NCI-H128 (cell line): ENCODE results near the gene NPBWR2.
"Not testable (repeated sequence)": the region's sequence is repeated elsewhere in the genome, so short reads cannot be mapped to it uniquely, and the experiment has no call there.

ENCODE experiments used
- DNase-seq: peaks from one replicate; lab custom pipeline; 2025; ENCODE audit not compliant: unreplicated experiment; lab: John Stamatoyannopoulos, UW

Gene NPBWR2

DNA sequence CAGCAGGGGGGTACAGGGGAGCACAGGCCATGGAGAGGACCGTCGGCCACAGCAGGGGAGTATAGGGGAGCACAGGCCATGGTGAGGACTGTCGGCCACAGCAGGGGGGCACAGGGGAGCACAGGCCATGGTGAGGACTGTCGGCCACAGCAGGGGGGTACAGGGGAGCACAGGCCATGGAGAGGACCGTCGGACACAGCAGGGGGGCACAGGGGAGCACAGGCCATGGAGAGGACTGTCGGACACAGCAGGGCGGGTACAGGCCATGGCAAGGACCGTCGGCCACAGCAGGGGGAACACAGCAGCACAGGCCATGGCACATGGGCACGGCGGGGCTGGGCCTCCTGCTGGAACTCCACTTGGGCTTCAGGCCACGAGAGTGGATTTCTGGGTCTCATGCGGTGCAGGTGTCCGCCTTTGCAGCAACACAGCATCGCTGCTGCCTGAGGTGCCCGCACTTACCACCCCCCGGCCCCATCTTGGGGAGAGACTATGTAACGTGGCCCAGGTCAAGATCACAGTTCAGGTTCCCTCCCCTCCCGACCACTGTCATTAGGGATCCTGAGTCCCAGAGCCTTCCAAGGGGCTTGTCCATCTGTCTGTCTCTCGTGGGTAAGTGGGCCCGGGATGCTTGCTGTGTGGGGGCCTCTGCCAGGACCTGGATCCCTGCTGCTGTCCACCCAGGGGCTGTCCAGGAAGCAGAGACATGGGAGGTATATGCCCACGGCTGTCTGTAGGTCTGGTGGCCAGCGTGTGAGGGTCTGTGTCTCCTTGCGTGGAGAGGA lies 2.5 kb downstream of the NPBWR2 start:
- DNase-seq = no peak

DNA sequence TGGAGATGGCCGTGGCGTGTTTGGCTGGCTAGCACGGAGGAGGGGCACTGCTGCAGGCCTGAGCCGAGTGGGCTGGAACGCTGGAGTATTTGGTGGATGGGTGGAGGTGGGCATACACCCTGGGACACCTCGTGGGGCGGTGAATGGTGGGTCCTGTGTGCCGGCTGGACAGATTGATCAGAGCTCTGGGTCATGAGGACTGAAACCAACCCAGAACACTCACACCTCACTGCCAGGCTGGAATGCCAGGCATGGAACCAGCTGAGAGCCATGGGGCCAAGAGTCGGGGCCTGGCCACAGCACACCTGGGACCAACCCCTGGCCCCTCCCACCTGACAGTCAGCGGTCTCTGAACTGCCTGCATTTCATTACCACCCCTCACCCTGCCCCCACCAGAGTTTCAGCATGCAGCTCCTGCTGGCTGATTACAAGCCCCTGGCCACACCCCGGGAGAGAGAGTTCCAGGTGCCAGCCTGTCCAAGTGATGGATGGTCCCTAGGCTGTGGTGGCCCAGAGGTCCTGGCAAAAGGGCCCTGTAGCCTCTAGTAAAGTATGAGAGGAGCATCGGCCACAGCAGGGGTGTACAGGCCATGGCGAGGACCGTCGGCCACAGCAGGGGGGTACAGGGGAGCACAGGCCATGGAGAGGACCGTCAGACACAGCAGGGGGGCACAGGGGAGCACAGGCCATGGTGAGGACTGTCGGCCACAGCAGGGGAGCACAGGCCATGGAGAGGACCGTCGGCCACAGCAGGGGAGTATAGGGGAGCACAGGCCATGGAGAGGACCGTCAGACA lies 3.3 kb downstream of the NPBWR2 start:
- no peak for DNase-seq

DNA sequence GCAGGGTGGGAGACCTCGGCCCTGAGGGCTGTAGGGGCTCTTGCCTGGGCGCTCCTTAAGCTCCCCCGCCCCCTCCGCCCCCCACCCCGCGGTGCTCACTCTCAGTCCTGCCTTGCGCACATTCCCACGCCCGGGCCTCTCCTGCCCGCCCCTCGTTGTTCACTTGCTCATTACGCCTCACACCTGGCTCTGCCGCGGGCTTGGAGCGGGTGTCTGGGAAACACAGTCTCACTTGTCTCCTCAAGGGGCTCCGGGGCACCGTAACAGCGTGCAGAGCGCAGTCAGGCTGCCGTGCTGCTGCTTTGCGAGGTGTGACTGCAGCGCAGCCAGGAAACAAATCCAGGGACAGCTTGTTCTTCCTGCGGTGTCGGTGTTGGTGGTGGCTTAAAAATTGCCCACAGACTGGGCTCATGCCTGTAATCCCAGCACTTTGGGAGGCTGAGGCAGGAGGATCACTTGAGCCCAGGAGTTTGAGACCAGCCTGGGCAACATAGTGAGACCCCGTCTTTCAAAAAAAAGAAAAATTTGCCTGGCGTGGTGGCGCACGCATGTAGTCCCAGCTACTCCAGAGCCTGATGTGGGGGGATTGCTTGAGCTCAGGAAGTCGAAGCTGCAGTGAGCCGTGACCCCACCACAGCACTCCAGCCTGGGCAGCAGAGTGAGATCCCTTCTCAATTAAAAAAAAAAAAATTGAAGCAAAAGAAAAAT lies 4.6 kb downstream of the NPBWR2 start:
- peak; percentile 63 for DNase-seq

DNA sequence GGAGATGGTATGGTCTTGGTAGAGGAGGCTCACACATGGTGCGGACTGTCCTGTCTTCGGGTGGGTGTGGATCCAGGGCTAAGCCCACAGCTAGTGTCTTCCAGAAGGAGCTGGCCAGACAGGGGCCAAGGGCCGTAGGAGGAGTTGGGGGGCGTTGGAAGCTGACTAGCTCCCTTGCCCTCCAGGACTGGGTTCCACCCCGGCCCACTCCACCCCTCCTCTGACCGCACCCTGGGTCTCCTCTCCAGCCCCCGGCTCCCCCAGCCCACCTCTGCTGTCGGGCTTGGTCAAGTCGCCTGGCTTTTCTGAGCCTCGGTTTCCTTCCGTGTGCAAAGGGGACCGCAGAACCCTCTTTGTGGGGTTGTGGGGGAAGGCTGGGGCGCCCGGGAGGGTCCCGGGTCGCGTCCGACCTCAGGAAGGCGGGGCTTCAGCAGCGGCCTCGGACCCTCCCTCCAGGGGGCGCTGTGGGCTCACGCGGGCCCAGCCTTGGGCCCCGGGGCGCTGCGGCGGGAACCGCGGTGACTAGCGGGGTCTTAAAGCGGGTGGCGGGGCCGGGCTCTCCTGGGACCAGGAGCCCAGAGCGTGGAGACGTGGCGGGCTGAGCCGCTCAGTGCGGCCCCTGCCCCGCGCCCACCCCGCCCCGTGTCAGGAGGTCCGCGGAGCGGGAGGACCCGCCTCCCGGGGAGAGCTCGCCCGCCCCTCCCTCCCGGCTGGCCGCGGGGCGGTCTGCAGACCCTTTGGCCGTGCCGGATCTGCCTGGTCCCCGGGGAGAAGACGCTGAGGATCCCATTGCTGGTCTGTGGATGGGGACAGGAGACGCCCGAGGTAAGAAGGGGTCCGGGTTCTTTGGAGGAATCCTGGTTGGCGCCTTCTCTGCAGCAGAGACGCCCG lies 5.4 kb downstream of the NPBWR2 start:
- no peak for DNase-seq

DNA sequence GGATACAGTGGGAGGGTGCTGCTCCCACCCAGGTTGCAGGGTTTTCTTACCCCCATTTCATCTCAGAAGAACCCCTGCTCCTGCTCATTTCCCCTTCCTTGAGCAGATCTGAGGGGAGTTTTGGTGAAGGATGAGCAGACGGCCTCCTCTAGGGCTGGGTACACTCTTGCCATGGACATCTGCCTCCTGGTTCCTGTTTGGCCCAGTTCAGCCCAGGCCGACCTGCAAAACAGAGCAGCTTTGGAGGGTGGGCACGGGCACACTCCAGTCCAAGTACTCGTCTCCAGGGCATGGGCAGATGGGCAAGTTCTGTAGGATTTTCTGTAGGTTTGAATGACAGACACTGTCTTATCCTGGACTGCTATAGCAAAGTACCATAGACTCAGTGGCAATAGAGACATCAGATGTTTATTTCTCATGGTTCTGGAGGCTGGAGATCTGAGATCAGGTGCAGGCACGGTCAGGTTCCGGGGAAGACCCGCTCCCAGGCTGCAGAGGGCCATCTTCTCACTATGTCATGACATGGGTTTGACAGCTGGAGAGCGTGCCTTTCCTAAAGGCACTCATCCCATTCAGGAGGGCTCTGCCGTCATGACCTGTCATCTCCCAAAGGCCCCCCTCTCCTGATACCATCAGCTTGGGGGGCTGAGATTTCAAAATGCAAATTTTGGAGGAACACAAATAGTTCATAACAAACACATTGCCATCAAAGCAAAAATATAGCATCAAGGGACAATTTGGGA lies 6.2 kb downstream of the NPBWR2 start:
- DNase-seq = no peak

DNA sequence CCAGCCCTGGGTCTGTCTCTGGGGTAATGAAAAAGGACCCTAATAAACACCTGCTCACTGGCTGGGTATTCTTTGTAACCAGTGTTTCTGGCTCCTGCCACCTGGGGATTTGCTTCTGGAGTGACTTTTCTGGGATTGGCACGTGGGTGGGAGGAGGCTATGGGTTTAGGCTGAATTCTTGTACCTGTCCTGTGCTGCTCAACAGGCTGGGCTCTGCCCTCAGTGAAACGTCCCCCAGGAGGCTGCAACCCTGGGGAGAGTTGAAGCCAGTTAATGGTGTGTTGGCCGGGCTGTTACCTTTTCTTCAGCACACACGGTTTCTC lies 6.8 kb downstream of the NPBWR2 start:
- DNase-seq = no peak

DNA sequence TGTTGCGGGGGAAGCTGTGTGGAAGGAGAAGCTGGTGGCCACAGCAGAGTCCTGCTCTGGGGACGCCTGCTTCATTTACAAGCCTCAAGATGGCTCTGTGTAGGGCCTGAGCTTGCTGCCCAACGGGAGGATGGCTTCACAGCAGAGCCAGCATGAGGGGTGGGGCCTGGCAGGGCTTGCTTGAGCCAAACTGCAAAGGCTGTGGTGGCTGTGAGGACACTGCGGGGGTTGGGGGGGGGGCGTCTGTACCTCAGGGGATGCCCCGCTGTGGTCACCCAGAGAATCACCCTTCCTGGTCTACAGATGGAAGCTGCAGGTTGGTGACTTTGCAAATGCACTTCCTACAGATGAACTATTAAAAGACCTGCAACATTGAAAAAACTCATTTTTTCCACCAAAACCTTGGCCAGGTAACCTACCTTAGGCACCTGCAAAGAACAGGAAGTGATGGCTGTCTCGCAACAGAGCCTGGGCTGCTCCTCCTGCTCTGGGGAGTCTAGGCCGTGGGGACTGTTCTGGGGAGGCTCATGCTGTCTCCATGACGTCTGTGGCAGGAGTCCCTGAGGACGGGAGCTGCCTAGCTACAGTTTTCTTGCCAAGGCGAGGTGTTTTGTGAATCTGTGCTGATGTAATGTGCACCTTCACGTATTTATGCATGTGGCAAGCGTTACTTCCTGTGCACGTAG lies 7.3 kb downstream of the NPBWR2 start:
- no peak for DNase-seq

DNA sequence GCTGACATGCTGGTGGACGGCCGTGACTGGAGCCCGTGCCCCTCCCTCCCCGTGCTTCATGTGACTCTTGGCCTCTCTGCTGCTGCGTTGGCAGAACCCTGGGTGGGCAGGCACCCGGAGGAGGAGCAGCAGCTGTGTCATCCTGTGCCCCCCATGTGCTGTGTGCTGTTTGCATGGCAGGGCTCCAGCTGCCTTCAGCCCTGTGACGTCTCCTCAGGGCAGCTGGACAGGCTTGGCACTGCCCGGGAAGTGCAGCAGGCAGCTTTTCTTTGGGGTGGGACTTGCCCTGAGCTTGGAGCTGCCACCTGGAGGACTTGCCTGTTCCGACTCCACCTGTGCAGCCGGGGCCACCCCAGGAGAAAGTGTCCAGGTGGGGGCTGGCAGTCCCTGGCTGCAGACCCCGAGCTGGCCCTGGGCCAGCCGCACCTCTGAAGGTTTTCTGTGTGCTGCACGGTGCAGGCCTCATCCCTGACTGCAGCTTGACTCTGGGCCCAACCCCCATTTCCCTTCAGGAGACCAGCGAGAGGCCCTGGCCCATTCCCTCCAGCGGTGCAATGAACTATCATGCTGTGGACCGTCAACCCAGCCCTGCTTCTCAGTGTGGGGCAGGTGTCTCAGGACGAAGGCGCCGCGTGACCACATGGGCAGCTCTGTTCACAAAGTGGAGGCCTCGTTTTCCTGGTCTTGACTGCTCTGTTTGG lies 8.1 kb downstream of the NPBWR2 start:
- DNase-seq = no peak

DNA sequence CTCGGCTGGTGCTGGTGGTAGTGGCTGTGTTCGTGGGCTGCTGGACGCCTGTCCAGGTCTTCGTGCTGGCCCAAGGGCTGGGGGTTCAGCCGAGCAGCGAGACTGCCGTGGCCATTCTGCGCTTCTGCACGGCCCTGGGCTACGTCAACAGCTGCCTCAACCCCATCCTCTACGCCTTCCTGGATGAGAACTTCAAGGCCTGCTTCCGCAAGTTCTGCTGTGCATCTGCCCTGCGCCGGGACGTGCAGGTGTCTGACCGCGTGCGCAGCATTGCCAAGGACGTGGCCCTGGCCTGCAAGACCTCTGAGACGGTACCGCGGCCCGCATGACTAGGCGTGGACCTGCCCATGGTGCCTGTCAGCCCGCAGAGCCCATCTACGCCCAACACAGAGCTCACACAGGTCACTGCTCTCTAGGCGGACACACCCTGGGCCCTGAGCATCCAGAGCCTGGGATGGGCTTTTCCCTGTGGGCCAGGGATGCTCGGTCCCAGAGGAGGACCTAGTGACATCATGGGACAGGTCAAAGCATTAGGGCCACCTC lies 8.8 kb downstream of the NPBWR2 start:
- DNase-seq = no peak

DNA sequence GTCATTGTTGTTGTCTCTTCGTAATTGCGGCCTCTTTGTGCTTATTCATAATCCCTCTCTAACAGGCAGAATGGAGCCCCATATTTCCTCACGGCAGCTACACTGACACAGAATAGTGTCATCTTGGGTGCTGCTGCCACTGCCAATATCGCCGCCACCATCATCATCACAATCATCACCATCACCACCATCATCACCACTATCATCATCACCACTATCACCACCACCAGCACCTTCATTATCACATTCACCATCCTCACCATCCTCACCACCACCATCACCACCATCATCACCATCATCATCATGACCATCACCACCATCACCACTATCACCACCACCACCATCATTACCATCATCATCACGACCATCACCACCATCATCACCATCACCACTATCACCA lies 10.8 kb downstream of the NPBWR2 start:
- no peak for DNase-seq

DNA sequence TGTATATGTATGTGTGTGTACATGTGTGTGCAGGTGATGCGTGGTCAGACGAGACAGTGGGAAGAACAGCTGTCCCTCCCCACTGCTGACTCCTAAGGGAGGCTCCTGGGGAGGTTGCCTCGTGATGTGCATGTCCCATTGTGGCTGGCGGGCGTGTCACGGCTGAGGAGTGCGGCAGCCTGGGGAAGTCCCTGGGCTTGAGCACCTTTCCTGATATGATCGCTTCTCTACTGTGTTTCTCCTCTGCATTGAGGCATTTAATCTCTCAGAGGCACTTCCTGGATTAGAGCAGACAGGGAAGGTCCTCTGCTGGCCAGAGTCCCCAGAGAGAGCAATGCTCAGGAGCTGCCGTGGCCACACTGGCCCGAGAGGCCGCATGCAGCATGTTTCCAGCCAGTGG lies 11.4 kb downstream of the NPBWR2 start:
- no peak for DNase-seq

DNA sequence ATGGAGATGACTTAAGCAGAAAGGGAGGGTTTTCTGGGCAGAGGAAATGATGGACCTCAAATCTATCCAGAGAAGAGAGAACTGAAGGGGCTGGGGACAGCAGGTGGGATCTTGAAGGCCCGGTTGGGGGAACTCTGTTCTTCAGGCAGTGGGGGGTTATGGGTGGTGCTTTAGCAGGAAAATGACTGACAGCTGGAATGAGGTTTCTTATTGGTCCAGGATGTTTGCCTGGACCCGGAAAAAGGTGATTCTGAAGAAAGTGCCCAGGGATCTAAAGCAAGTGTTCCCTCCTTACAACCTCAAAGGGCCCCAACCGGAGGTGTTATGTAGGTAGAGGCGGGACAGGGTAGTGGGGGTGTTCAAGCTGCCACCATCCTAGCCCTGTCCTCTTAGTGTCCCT lies 11.9 kb downstream of the NPBWR2 start:
- DNase-seq = no peak

DNA sequence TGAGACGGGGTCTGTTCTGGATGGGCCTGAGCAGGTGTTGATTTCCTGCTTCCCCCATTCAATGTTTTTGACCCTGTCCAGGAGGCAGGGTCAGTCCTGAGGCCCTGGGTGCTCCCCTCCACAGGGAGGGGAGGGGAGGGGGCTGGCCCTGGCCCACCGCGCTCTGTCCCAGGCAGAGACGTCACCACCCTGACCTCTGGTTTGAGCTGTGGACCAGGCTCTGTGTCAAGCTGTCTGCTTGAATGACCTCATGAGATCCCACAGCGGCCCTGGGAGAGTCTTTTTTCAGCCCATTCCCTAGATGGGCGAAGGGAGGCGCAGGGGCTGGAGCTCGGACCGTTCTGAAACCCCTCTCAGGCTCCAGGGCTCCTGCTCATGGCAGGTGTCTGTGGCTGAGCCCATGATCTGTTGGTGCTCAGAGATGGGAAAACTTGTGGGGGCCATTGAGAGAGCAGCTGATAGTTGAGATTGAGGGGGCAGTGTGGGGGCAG lies 14.3 kb downstream of the NPBWR2 start:
- DNase-seq = no peak

DNA sequence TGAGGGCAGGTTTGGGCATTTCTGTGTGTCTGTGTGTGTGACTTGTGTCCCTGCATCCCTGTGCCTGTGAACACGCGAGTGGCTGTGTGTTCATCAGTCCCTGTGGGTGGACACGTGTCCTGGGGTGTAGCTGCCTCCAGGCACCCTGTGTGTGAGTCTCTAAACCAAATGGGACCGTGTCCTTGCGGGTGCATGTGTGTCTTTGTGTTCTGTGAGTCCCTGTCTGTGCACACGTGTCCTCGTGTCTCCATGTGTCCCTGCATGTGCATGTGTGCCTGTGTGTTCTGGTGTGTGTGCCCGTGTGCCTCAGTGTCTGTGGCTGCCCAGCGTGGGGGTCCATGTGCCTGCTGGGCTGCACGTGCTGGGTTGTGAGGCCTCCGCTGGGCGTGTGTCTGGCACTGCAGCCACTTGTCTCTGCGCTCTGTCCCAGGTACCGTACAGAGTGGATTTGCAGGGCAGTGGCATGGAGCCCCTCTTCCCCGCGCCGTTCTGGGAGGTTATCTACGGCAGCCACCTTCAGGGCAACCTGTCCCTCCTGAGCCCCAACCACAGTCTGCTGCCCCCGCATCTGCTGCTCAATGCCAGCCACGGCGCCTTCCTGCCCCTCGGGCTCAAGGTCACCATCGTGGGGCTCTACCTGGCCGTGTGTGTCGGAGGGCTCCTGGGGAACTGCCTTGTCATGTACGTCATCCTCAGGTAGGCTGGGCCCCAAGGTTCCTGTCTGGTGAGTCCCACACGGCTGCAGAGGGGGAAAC lies 14.9 kb downstream of the NPBWR2 start:
- DNase-seq = no peak

DNA sequence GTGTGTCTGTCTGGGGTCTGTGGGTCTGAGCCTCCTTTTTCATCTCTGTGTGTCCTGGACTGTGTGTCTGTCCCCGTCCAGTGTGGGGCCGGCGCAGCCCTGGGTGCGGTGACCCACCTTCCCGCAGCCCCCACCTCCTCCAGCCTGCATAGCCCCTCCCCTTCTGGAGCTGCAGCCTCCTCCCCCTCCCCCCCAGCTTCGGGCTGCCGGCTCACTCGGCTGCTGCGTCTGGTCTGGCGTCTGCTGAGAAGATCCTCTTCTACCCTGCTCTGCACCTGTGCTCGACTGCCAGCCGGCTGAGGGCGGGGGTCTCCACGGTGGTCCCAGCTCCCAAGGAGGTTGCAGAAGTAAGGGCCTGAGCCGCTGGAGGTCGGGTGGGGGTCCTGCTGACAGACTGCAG lies 15.6 kb downstream of the NPBWR2 start:
- DNase-seq = no peak

DNA sequence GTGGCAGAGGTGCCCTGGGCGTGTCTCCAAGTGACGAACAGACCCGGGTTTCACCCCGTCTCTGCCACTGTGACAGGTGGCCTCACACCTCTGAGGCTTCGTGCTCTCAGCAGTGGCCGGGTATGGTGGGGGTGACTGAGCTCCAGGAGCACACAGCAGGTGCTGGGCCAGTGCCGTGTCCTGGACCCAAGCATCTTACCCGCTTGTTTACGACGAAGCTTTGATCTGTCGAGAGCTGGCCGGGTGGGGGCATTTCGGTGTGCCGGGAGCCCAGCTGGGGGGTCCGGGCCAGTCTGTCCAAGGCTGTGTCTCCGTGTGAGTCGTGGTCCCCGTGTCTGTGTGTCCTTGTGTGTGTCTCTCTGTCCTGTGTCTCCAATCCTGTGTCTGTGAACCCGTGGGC lies 16.0 kb downstream of the NPBWR2 start:
- no peak for DNase-seq

DNA sequence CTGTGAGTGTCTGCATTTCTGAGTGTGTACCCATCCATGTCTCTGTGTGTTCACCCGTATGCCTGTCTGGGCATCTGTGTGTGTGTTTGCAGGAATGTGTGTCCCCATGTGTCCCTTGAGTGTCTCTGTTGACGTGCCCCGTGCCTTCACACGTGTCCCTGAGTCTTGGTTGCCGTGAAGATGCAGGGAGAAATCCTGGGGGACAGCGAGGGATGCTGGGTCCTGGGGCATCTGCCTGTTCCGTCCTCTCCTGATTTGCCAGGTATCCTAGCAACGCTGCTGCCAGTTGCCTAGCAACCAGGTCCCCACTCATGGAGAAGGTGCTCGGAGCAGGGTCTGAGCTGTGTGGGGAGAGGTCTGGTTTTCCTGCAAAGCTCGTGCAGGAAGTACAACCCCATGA lies 17.2 kb downstream of the NPBWR2 start:
- DNase-seq = no peak

DNA sequence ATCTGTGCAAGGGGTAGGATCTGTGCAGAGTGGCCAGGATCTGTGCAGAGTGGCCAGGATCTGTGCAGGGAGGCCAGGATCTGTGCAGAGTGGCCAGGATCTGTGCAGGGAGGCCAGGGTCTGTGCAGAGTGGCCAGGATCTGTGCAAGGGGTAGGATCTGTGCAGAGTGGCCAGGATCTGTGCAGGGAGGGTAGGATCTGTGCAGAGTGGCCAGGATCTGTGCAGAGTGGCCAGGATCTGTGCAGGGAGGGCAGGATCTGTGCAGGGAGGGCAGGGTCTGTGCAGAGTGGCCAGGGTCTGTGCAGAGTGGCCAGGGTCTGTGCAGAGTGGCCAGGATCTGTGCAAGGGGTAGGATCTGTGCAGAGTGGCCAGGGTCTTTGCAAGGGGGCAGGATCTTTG lies 18.8 kb downstream of the NPBWR2 start:
- DNase-seq = not testable (repeated sequence)
